HEK293T (cell line): ENCODE measurements around the gene PDLIM1.
"Not testable (repeated sequence)": the region's sequence is repeated elsewhere in the genome, so short reads cannot be mapped to it uniquely, and the experiment has no call there.

ENCODE experiments used
- CTCF ChIA-PET: fragments of 350-600 bp; formaldehyde crosslinking; extraction: SDS; loops from one replicate; lab custom pipeline; 2021; ENCODE audit warnings: antibody characterized with exemption, inconsistent platforms; lab: Yijun Ruan, JAX
- POLR2A ChIA-PET: fragments of 350-600 bp; formaldehyde crosslinking; extraction: SDS; loops from one replicate; lab custom pipeline; 2020; ENCODE audit warnings: antibody characterized with exemption, inconsistent platforms; lab: Yijun Ruan, JAX
- DNase-seq: peaks from one replicate; pipeline ENCODE4 v3.0.0; 2012; ENCODE audit warnings: mixed read lengths; ENCODE audit errors: extremely low spot score
- ARNT ChIP-seq: fragments of 450-650 bp; IDR thresholded peaks from 2 replicates; pipeline ENCODE4 v1.6.1; 2017; ENCODE audit warnings: mild to moderate bottlenecking
- BHLHE40 ChIP-seq: fragments of 450-650 bp; IDR thresholded peaks from 2 replicates; pipeline ENCODE4 v1.6.1; 2016; ENCODE audit warnings: mild to moderate bottlenecking, moderate library complexity, borderline replicate concordance
- CTBP1 ChIP-seq: fragments of 450-650 bp; IDR thresholded peaks from 2 replicates; pipeline ENCODE4 v1.6.1; 2016; ENCODE audit warnings: borderline replicate concordance
- ELF4 ChIP-seq: fragments of 450-650 bp; IDR thresholded peaks from 2 replicates; pipeline ENCODE4 v1.6.1; 2017; ENCODE audit warnings: antibody characterized with exemption
- FOXA1 ChIP-seq: fragments of 450-650 bp; IDR thresholded peaks from 2 replicates; pipeline ENCODE4 v1.6.1; 2016; ENCODE audit warnings: mild to moderate bottlenecking
- FOXK2 ChIP-seq: fragments of 450-650 bp; IDR thresholded peaks from 2 replicates; pipeline ENCODE4 v1.6.1; 2016; ENCODE audit warnings: mild to moderate bottlenecking
- FOXM1 ChIP-seq: fragments of 450-650 bp; IDR thresholded peaks from 2 replicates; pipeline ENCODE4 v1.6.1; 2017; ENCODE audit warnings: mild to moderate bottlenecking, borderline replicate concordance
- HDGF ChIP-seq: fragments of 450-650 bp; IDR thresholded peaks from 2 replicates; pipeline ENCODE4 v1.6.1; 2017; ENCODE audit warnings: antibody characterized with exemption, borderline replicate concordance
- L3MBTL2 ChIP-seq: fragments of 450-650 bp; conservative IDR thresholded peaks from 2 replicates; pipeline ENCODE4 v1.6.1; 2016; ENCODE audit warnings: mild to moderate bottlenecking
- LEF1 ChIP-seq: fragments of 450-650 bp; IDR thresholded peaks from 2 replicates; pipeline ENCODE4 v1.6.1; 2017; ENCODE audit warnings: mild to moderate bottlenecking, borderline replicate concordance
- NFRKB ChIP-seq: fragments of 450-650 bp; IDR thresholded peaks from 2 replicates; pipeline ENCODE4 v1.6.1; 2016; ENCODE audit warnings: mild to moderate bottlenecking, moderate library complexity
- PKNOX1 ChIP-seq: fragments of 450-650 bp; IDR thresholded peaks from 2 replicates; pipeline ENCODE4 v1.6.1; 2016
- SP1 ChIP-seq: fragments of 450-650 bp; IDR thresholded peaks from 2 replicates; pipeline ENCODE4 v1.6.1; 2017
- SUZ12 ChIP-seq: fragments of 450-650 bp; IDR thresholded peaks from 2 replicates; pipeline ENCODE4 v1.6.1; 2016; ENCODE audit warnings: mild to moderate bottlenecking
- TARDBP ChIP-seq: fragments of 450-650 bp; IDR thresholded peaks from 2 replicates; pipeline ENCODE4 v1.6.1; 2016
- ZNF384 ChIP-seq: fragments of 450-650 bp; IDR thresholded peaks from 2 replicates; pipeline ENCODE4 v1.6.1; 2016

The PDLIM1 gene

GRCh38 chr10:95235676-95236067 lies 55.1 kb downstream of the PDLIM1 start:
- CTCF ChIA-PET = interaction anchor here (1.1 kb wide), 1 partner anchor 10 kb away, joined by 3 read pairs; no protein-coding TSS in a partner anchor
- TF ChIP-seq BHLHE40 (no peak), FOXK2 (no peak), ARNT (no peak)
- POLR2A ChIA-PET = no interaction called here
- DNase-seq = no peak

- CTCF ChIA-PET = interaction anchor here (0.6 to 1.1 kb wide), 2 partner anchors 11 to 124 kb away, joined by 3 read pairs; no protein-coding TSS in a partner anchor
- no peak for DNase-seq
- POLR2A ChIA-PET = no interaction called here
- TF ChIP-seq L3MBTL2 (no peak), FOXK2 (no peak), PKNOX1 (no peak), HDGF (no peak), SP1 (no peak), BHLHE40 (no peak), LEF1 (no peak), ARNT (no peak)
These were observed 55.9 kb downstream of the PDLIM1 start for GRCh38 chr10:95234951-95235350.

- TF ChIP-seq CTBP1 = no peak
- no peak for TF ChIP-seq LEF1
- no peak for TF ChIP-seq PKNOX1
- no peak for TF ChIP-seq SUZ12
- TF ChIP-seq ZNF384 = no peak
- no peak for TF ChIP-seq FOXA1
- TF ChIP-seq HDGF = no peak
- no peak for TF ChIP-seq TARDBP
- no peak for TF ChIP-seq SP1
- no peak for TF ChIP-seq L3MBTL2
- TF ChIP-seq BHLHE40 = no peak
- no peak for TF ChIP-seq ELF4
- TF ChIP-seq FOXM1 = no peak
- TF ChIP-seq NFRKB = no peak
- no peak for TF ChIP-seq FOXK2
- TF ChIP-seq ARNT = no peak
- ChIA-PET CTCF (no interaction called here), POLR2A (no interaction called here)
- no peak for DNase-seq
These were observed 57.3 kb downstream of the PDLIM1 start for GRCh38 chr10:95233377-95234034.

GRCh38 chr10:95230677-95231586 lies 59.9 kb downstream of the PDLIM1 start:
- POLR2A ChIA-PET, CTCF ChIA-PET, DNase-seq: not testable (repeated sequence)

GRCh38 chr10:95229724-95230627 lies 60.8 kb downstream of the PDLIM1 start:
- POLR2A ChIA-PET = no interaction called here
- no peak for TF ChIP-seq PKNOX1
- TF ChIP-seq LEF1 = no peak
- TF ChIP-seq ELF4 = no peak
- no peak for TF ChIP-seq FOXA1
- no peak for TF ChIP-seq BHLHE40
- no peak for TF ChIP-seq L3MBTL2
- TF ChIP-seq NFRKB = no peak
- TF ChIP-seq TARDBP = no peak
- no peak for TF ChIP-seq ARNT
- CTCF ChIA-PET = no interaction called here
- DNase-seq = no peak

GRCh38 chr10:95228934-95229723 lies 61.7 kb downstream of the PDLIM1 start:
- POLR2A ChIA-PET, CTCF ChIA-PET, DNase-seq: not testable (repeated sequence)
